H4 (cell line): Measurements from ENCODE around the gene MGMT. TPM values are rescaled to one million over a fixed set of nuclear protein-coding genes. Genes with fewer than 3 reads are reported as not detected.

Experiments used
- DNase-seq: peaks from one replicate; pipeline ENCODE4 v3.0.0-alpha.2; 2015; ENCODE audit warnings: low spot score
- total RNA-seq: library from RNA; depleted of rRNA; stranded (reverse); fragments of >200 nt; shearing (Covaris generic); gene quantifications from 2 replicates; pipeline ENCODE4 v1.2.3, GENCODE V29; 2014

The MGMT gene
- total RNA-seq, 1 experiment from 2014 or later: 12.5 TPM

- no peak for DNase-seq
Measured at GRCh38 chr10:129709101-129709500, 242.1 kb downstream of the MGMT start.

- DNase-seq: no peak
Measured at GRCh38 chr10:129709627-129710509, 242.8 kb downstream of the MGMT start.

GRCh38 chr10:129710510-129710847, 243.4 kb downstream of the MGMT start:
- DNase-seq: no peak

GRCh38 chr10:129711291-129711690, 244.2 kb downstream of the MGMT start:
- DNase-seq: no peak

- DNase-seq: no peak
Measured at GRCh38 chr10:129712000-129712399, 245.0 kb downstream of the MGMT start.

GRCh38 chr10:129713659-129714265, 246.7 kb downstream of the MGMT start:
- DNase-seq: no peak

- no peak for DNase-seq
Measured at GRCh38 chr10:129715805-129716204, 248.8 kb downstream of the MGMT start.

GRCh38 chr10:129716211-129716681, 249.2 kb downstream of the MGMT start:
- no peak for DNase-seq

GRCh38 chr10:129716881-129717280, 249.8 kb downstream of the MGMT start:
- DNase-seq: no peak

GRCh38 chr10:129717816-129718547, 250.9 kb downstream of the MGMT start:
- DNase-seq: no peak

- DNase-seq: no peak
Measured at GRCh38 chr10:129718548-129719414, 251.7 kb downstream of the MGMT start.

GRCh38 chr10:129719415-129719739, 252.3 kb downstream of the MGMT start:
- no peak for DNase-seq

- no peak for DNase-seq
Measured at GRCh38 chr10:129719889-129720590, 253.0 kb downstream of the MGMT start.

- no peak for DNase-seq
Measured at GRCh38 chr10:129725011-129725410, 258.0 kb downstream of the MGMT start.

- no peak for DNase-seq
Measured at GRCh38 chr10:129725482-129725881, 258.4 kb downstream of the MGMT start.

- no peak for DNase-seq
Measured at GRCh38 chr10:129725890-129726631, 259.0 kb downstream of the MGMT start.

GRCh38 chr10:129727071-129727470, 260.0 kb downstream of the MGMT start:
- no peak for DNase-seq

GRCh38 chr10:129727495-129727894, 260.5 kb downstream of the MGMT start:
- DNase-seq: no peak

GRCh38 chr10:129728246-129728820, 261.3 kb downstream of the MGMT start:
- DNase-seq: no peak
